Endothelial cell of umbilical vein (primary cell): ENCODE measurements around the gene FXYD4.

Experiments used
- CTCF ChIP-seq, 2 donors: IDR thresholded peaks; 1 replicate in 1 of 2; 2 replicates in 1 of 2; pipeline ENCODE4 v1.5.1; 2011; ENCODE audit warnings: low read length in 2 of 2, mild to moderate bottlenecking in 2 of 2, moderate library complexity in 2 of 2, control low read depth in 1 of 2, inconsistent platforms in 1 of 2, low read depth in 1 of 2; ENCODE audit not compliant: insufficient read depth in 1 of 2; ENCODE audit errors: extremely low read depth in 1 of 2
- EZH2 ChIP-seq: IDR thresholded peaks from 2 replicates; pipeline ENCODE4 v1.6.1; 2012; ENCODE audit warnings: borderline replicate concordance, low read depth, mild to moderate bottlenecking, moderate library complexity, low read length, inconsistent platforms; ENCODE audit not compliant: severe bottlenecking
- JUN ChIP-seq: IDR thresholded peaks from 2 replicates; pipeline ENCODE4 v1.6.1; 2011; ENCODE audit warnings: borderline replicate concordance, low read depth; ENCODE audit not compliant: insufficient read length, insufficient read depth
- MAX ChIP-seq: IDR thresholded peaks from 2 replicates; pipeline ENCODE4 v1.6.1; 2011; ENCODE audit not compliant: insufficient read depth, insufficient read length
- MYC ChIP-seq: IDR thresholded peaks from one replicate; pipeline ENCODE4 v1.6.1; 2011; ENCODE audit warnings: mild to moderate bottlenecking, low read depth, low read length
- POLR2A ChIP-seq: IDR thresholded peaks from 2 replicates; pipeline ENCODE4 v1.6.1; 2012; ENCODE audit warnings: low read depth, mild to moderate bottlenecking, control low read depth, low read length
- POLR2AphosphoS5 ChIP-seq: IDR thresholded peaks from 2 replicates; pipeline ENCODE4 v1.6.1; 2012; ENCODE audit warnings: low read depth, mild to moderate bottlenecking, control low read depth, low read length, moderate library complexity; ENCODE audit not compliant: insufficient read depth

- TF ChIP-seq POLR2A (no peak), CTCF (IDR thresholded peaks at IDR 0.05; ENCODE audit: extremely low read depth in 1 of 2, insufficient read depth in 1 of 2, low read depth in 1 of 2, low read length in 2 of 2) (no peak), POLR2AphosphoS5 (no peak), JUN (no peak), EZH2 (no peak), MYC (no peak), MAX (no peak)
Measured at GRCh38 chr10:43399320-43400310, 28.2 kb downstream of the FXYD4 start.
